Adipocyte (in vitro differentiated cells): ENCODE measurements around the gene GABARAP.

Source experiments
- DNase-seq: peaks from one replicate; pipeline ENCODE4 v3.0.0-alpha.2; 2015; ENCODE audit warnings: low read depth
- H3K27me3 ChIP-seq: replicated peaks from 2 replicates; pipeline ENCODE4 v1.7.0; 2013; ENCODE audit warnings: mild to moderate bottlenecking, low read length, moderate library complexity; ENCODE audit not compliant: control insufficient read depth, insufficient read depth
- H3K36me3 ChIP-seq: 2 replicates; pipeline ENCODE4 v1.7.0; 2013; ENCODE audit warnings: low read length, mild to moderate bottlenecking, moderate library complexity; ENCODE audit not compliant: control insufficient read depth, insufficient read depth, severe bottlenecking
- H3K4me1 ChIP-seq: 2 replicates; pipeline ENCODE4 v1.7.0; 2013; ENCODE audit warnings: mild to moderate bottlenecking, low read length, moderate library complexity; ENCODE audit not compliant: control insufficient read depth, insufficient read depth
- H3K4me3 ChIP-seq: 2 replicates; pipeline ENCODE4 v1.7.0; 2013; ENCODE audit warnings: mild to moderate bottlenecking, low read length, moderate library complexity
- H3K9ac ChIP-seq: 2 replicates; pipeline ENCODE4 v1.7.0; 2013; ENCODE audit warnings: mild to moderate bottlenecking, low read length, moderate library complexity
- H3K9me3 ChIP-seq: 2 replicates; pipeline ENCODE4 v1.7.0; 2013; ENCODE audit warnings: mild to moderate bottlenecking, low read length, moderate library complexity; ENCODE audit not compliant: control insufficient read depth

The GABARAP gene

GRCh38 chr17:7218758-7219157 lies 23.5 kb downstream of the GABARAP start:
- Histone ChIP-seq H3K9ac (peak overlapping the region; percentile 98), H3K27me3 (no peaks in the 10 kb centered on the region), H3K4me1 (peaks cover 70% of the 10 kb centered on the region), H3K4me3 (no peak overlapping the region), H3K36me3 (peaks cover 22% of the 10 kb centered on the region), H3K9me3 (no peaks in the 10 kb centered on the region)
- no peak for DNase-seq

- peaks cover 66% of the 10 kb centered on the region for H3K4me1 ChIP-seq
- DNase-seq: no peak
- peaks cover 16% of the 10 kb centered on the region for H3K36me3 ChIP-seq
Measured at GRCh38 chr17:7218166-7218565, 24.1 kb downstream of the GABARAP start.

GRCh38 chr17:7217113-7217987 lies 24.9 kb downstream of the GABARAP start:
- Histone ChIP-seq H3K27me3 (no peaks in the 10 kb centered on the region), H3K36me3 (peaks cover 8% of the 10 kb centered on the region), H3K4me1 (peaks cover 59% of the 10 kb centered on the region), H3K9me3 (no peaks in the 10 kb centered on the region), H3K9ac (peak overlapping the region; percentile 84), H3K4me3 (peak overlapping the region; percentile 79)
- peak; percentile 83 for DNase-seq

More at GRCh38 chr17:7218166-7218565, 24.1 kb downstream of the GABARAP start:
- H3K27me3 ChIP-seq: no peaks in the 10 kb centered on the region
- peak overlapping the region; percentile 79 for H3K4me3 ChIP-seq
- H3K9me3 ChIP-seq: no peaks in the 10 kb centered on the region
- peak overlapping the region; percentile 84 for H3K9ac ChIP-seq

GRCh38 chr17:7216242-7217112 lies 25.8 kb downstream of the GABARAP start:
- peaks cover 51% of the 10 kb centered on the region for H3K4me1 ChIP-seq
- H3K9me3 ChIP-seq: no peaks in the 10 kb centered on the region
- DNase-seq: peak; percentile 13
- no peaks in the 10 kb centered on the region for H3K27me3 ChIP-seq
- H3K4me3 ChIP-seq: peak overlapping the region; percentile 72
- peak overlapping the region; percentile 78 for H3K9ac ChIP-seq
- no peaks in the 10 kb centered on the region for H3K36me3 ChIP-seq

- Histone ChIP-seq H3K36me3 (no peaks in the 10 kb centered on the region), H3K9me3 (no peaks in the 10 kb centered on the region), H3K4me3 (peak overlapping the region; percentile 72), H3K27me3 (no peaks in the 10 kb centered on the region), H3K9ac (no peak overlapping the region), H3K4me1 (peaks cover 44% of the 10 kb centered on the region)
- peak; percentile 42 for DNase-seq
Measured at GRCh38 chr17:7215652-7216180, 26.5 kb downstream of the GABARAP start.

GRCh38 chr17:7215136-7215638 lies 27.1 kb downstream of the GABARAP start:
- Histone ChIP-seq H3K9me3 (no peaks in the 10 kb centered on the region), H3K36me3 (no peaks in the 10 kb centered on the region), H3K9ac (peak overlapping the region; percentile 66), H3K4me3 (peak overlapping the region; percentile 82), H3K4me1 (peaks cover 40% of the 10 kb centered on the region), H3K27me3 (no peaks in the 10 kb centered on the region)
- no peak for DNase-seq

GRCh38 chr17:7214300-7215135 lies 27.7 kb downstream of the GABARAP start:
- no peaks in the 10 kb centered on the region for H3K27me3 ChIP-seq
- peak; percentile 98 for DNase-seq
- H3K4me1 ChIP-seq: peaks cover 39% of the 10 kb centered on the region
- peak overlapping the region; percentile 82 for H3K4me3 ChIP-seq
- peak overlapping the region; percentile 66 for H3K9ac ChIP-seq
- no peaks in the 10 kb centered on the region for H3K36me3 ChIP-seq
- H3K9me3 ChIP-seq: no peaks in the 10 kb centered on the region

GRCh38 chr17:7213895-7214299 lies 28.4 kb downstream of the GABARAP start:
- H3K9ac ChIP-seq: no peak overlapping the region
- DNase-seq: peak; percentile 69
- H3K9me3 ChIP-seq: no peaks in the 10 kb centered on the region
- peak overlapping the region; percentile 82 for H3K4me3 ChIP-seq
- no peaks in the 10 kb centered on the region for H3K36me3 ChIP-seq
- peaks cover 33% of the 10 kb centered on the region for H3K4me1 ChIP-seq
- no peaks in the 10 kb centered on the region for H3K27me3 ChIP-seq

- DNase-seq: no peak
- Histone ChIP-seq H3K9ac (no peak overlapping the region), H3K4me1 (peaks cover 27% of the 10 kb centered on the region), H3K36me3 (no peaks in the 10 kb centered on the region), H3K9me3 (no peaks in the 10 kb centered on the region), H3K27me3 (no peaks in the 10 kb centered on the region), H3K4me3 (no peak overlapping the region)
Measured at GRCh38 chr17:7211491-7212273, 30.6 kb downstream of the GABARAP start.
